Dermis microvascular lymphatic vessel endothelial cell (primary cell): ENCODE results near the gene RNF207. TPM values are rescaled to one million over a fixed set of nuclear protein-coding genes. Genes with fewer than 3 reads are reported as not detected.

Source experiments
- DNase-seq, 2 donors: peaks; one replicate each; pipeline versions ENCODE4 v3.0.0 to v3.0.0-alpha.2; 2010; ENCODE audit warnings: low read depth in 2 of 2
- total RNA-seq: library from RNA; depleted of rRNA; stranded (reverse); fragments of >200 nt; gene quantifications from 2 replicates; pipeline ENCODE4 v1.2.1, GENCODE V29; 2014

Gene RNF207
- total RNA-seq, 1 donor from 2014 or later: 3.3 TPM

DNA sequence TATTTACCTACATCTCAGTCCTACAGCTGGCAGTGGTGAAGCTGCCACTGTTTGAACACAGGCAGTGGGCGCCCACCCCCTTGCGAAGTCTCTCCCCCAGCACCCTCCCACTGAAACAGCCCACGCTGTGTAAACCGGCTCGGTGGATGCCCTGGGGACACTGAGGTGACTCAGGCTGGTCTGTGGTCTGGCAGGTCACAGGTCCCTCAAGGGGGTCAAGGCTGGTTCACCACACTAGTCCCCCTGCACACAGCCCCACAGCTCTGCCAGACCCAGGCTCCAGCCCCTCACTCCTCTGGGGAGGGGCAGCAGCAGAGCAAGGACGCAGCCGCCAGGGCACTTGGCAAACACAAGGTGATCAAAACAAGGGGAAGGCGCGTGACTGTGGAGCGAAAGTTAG, 33.4 kb upstream of the RNF207 start:
- no peak for DNase-seq

- no peak for DNase-seq
These were observed 31.1 kb upstream of the RNF207 start for GRCh38 chr1:6174621-6175410.

DNA sequence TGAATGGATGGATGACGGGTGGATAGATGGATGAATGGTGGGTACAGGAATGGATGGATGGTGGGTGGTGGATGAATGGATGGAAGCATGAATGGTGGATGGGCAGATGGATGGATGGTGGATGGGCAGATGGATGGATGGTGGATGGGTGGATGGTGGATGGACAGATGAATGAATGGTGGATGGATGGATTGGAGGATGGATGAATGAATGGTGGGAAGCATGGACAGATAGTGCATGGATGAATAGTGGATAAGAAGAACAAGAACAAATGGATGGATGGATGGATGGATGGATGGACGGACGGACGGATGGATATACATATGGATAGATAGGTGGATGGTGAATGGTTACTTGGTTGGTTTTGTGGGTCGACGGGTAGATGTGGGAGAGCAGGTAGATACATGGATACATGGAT, 30.5 kb upstream of the RNF207 start:
- DNase-seq: no peak

DNA sequence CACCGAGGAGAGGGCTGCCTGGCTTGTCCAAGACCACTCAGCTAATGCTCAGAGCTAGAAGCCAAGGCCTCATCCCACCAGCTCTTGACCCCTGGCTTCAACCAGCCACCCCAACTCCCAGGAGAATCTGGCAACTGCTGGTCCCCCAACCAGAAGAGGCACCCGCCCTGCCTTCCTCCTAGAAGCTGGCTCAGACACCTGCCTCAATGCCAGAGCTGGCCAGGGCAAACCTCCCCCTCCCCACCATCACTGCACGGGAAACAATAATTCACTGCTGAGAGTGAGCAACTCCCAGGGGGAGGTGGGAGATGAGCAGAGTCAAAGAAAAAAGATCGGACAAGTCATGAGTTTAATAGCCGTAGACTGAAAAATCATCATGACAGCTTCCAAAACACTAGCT, 29.1 kb upstream of the RNF207 start:
- DNase-seq: no peak

DNA sequence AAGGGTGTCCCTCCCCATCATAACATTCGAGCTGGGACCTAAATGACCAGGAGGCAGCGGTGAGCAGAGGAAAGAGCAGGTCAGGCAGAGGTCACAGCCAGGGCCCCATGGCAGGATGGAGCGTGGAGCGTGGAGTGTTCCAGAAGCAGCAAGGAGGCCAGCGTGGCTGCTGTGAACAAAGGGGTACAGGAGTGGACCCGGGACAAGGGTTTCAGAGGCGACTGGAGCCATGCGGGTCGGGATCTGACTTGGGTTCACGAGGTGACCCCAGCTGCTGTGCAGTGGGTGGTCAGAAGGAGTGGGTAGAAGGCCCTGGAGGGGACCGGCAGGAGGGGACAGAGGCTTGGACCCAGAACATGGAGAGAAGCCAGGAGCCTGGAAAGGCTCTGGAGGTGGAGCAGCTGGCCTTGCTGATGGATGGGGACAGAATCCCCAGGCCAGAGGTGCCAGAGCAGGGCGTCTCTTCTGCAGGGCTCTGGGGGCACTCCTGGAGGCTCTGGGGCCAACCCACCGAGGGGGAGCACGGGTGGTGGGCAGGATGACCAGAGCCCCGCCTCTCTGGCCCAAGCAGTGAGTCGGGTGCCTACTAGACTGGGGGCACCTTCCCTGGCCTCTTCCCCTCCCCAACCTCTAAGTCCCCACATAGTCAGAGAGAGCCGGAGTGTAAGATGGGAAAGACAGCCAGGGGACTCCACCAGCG, 28.1 kb upstream of the RNF207 start:
- DNase-seq: no peak

DNA sequence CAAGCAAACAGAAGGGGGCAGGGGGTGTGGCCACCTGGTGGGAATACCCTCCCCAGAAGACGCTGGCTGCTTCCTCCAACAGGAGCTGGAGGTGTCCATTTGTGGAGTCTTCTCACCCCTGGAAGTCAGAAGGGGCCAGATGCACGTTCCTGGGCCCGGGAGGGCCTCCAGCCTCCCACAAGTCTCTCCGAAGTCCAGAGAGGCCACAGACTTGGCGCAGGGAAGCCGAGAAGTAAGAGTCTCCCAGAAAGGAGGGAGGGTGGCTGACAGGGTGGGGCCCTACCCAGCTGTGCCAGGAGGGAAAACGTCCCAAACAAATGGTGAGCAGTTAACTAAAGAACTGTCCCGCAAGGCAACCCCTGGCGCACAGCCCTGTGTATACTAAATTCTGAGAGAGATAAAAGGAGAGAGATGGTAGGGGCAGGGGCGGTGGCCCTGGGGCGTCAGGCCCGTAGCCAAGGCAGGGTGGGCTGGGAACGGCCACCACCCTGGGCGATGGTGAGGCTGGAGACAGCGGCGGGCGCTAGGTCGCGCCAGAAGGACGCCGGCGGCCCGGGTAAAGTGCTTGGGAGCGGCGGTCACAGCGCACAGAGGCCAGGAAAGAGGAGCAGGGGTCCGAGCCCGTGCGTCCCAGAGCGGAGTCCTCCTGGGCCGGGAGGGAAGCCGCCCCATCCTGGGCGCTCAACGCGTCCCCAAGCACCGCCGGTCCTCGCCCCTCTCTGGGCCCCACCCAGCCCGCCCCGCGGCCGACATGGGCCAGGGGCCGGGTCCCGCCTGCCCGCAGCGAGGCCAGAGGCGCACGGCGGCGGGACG, 27.0 kb upstream of the RNF207 start:
- no peak for DNase-seq

DNA sequence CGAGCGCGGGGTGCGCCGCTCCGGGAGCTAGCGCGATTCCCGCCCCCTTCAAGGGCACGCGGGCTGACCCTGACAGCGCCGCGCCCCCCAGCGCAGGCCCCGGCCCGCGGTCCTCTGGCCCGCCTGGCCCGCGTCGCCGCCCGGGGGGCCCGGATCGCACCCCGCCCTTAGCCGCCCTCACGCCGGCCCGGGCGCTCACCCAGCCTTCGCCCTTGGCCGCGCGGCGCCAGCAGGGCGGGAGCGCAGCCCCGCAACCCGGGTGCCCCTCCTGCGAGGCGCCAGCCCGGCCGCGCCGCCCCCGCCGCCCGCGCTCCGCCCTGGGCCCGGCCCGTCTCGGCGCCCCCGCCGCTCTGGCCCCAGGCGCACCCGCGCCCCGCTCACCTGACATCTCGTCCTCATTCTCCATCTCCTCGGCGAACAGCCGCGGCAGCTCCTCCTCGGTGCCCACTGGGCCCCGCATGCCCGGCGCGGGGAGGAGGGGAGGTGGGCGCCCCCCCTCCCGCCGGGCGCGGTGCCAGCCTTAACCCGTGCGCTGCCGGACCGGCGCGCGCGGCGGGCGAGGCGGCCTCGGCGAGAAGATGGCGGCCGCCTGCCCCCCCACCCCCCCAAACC, 26.2 kb upstream of the RNF207 start:
- no peak for DNase-seq

DNA sequence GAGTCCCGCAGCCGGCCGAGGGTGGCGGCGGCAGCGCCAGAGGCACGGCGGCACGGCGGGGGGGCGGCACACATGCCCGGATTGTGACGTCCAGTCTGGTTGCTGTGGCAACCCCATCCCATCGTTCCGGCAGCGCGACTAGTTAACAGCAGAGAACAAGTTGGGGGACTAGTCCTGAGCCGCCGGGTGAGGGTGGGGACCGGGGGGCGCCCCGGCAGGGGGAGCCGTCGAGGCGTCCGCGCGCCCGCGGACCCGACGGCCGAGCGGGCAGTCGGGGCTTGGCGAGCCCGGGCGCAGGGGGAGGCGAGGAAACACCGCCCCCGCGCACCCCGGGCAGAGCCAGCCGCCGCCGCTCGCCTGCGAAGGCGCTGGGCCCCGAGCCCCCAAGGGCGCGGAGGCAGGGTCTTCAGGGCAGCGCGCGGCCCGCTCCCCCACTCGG, 25.6 kb upstream of the RNF207 start, which contains the start of gene CHD5:
Gene CHD5, minus strand, starts transcription at position 54 of the 439 bp plus-strand sequence. CDS start 298 bp downstream, outside the sequence.
- no peak for DNase-seq

GRCh38 chr1:6180707-6181311, 25.1 kb upstream of the RNF207 start:
- DNase-seq: no peak

- no peak for DNase-seq
These were observed 24.6 kb upstream of the RNF207 start for GRCh38 chr1:6181347-6181770.

DNA sequence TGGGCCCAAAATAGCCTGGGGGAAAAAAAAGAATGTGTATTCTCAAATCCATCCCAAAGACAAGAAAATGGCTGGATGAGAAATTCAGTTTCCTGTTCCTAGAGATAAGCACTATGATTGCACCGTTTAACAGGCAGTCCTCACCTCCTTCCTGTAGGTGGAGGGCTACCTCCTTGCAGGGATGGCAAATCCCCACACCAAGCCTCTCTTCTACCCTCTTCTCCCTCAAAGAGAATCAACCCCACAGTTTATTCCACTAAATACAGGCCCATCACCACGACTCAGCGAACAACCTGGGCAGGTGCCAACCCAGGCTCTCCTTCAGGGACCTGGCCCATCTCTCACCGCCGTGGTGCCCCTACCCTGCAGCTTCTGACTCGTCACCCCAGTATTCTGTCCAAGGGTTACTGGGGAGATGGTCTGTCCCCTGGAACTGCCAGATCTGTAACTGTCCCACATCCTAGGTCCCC, 22.4 kb upstream of the RNF207 start:
- DNase-seq: no peak

GRCh38 chr1:6184083-6184783, 21.7 kb upstream of the RNF207 start:
- DNase-seq: no peak

DNA sequence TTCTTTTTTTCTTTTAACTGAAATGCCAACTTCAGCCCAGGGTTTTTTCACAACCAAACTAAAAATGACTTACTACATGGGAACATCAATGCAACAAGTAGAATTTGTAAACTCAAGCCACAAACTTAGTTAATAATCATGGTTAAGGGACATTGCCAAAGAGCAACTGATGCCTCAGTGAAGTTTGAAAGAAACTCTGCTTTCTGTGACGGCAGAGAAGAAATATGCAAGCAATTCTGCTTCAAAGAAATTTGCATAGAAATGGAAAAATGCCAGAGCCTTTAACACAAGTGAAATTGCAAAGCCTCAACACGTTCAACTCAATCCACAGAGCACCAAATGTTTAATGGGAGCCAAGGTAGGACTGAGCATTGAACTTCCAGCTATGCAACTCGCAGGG, 20.8 kb upstream of the RNF207 start:
- DNase-seq: no peak

GRCh38 chr1:6185635-6186382, 20.1 kb upstream of the RNF207 start:
- DNase-seq: peak in 1 of 2 donors; percentile 49

DNA sequence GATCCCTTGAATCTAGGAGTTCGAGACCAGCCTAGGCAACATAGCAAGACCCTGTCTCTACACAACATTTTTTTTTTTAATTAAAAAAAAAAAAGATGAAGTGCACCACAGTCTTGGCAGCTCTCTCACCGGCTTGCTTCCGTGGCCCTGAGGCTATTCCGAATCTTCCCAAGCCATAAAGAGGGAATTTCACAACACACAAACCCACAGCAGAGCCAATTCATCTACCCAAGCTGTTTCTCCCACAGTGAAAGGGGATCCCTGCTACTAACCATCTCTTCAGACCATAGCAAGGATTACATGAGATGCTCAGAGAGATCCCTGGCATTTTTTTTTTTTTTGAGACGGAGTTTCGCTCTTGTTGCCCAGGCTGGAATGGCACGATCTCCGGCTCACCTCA, 17.5 kb upstream of the RNF207 start:
- DNase-seq: no peak

GRCh38 chr1:6191968-6192367, 14.0 kb upstream of the RNF207 start:
- no peak for DNase-seq

DNA sequence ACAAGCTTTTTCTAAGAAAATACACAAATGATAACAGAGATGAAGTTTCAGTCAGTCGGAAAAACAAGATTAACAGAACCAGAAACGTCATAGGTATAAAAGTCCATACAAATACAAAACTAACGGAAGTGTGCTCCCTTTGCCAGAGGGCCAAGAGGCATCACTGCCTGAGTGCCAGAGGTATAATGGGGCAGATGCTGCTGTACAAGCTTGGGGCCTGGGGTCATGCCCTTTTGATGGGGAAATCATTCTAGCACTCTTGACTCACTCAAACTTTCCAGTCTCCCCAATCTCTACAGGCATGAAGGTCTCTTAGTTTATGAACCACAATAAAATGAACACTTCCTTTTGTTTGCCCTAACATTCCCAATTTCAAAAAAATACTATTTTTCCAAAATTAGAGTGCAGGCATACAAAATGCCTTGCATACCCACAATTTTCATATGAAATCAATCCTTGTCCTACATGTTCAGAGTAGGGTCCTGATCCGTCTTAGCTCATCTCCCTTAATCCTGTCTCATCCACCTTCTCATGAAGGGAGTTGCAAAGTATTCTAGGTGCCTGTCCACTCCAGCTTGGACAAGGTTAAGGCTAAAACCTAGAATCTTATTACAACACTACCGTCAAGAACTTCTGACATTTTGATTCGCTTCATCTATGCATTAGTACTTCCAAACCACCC, 8.0 kb upstream of the RNF207 start:
- DNase-seq: no peak

DNA sequence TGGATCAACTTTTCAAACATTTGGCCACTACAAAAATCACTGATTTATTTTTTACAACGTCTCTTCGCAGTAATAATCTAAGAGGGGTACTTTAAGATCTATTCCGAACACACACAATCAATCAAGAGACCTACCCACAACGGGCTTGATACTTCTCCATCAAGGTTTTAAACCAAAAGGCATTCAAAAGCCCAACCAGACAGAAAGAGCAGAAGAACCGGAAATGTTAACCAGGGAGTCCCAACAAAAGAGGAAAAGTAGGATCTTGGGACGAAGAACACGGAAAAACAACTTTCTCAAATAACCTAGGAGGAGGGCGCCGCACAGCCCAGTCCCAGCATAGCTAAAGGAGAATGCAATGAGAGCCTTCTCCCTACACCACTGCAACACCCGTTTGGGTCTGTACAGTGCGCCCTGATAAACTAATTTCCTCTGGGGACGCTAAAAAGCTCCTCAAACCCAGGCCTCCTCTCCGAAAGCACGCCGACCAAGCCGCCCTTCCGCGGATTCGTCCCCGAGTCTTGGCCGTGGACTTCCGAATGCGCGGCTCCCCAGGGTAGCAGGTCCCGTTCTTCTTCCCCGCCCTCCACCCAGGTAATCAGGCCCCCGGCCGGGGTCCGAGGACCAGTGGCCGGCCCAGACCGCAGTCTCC, 7.1 kb upstream of the RNF207 start:
- no peak for DNase-seq
